ENCODE results near the gene LPXN.

DNA sequence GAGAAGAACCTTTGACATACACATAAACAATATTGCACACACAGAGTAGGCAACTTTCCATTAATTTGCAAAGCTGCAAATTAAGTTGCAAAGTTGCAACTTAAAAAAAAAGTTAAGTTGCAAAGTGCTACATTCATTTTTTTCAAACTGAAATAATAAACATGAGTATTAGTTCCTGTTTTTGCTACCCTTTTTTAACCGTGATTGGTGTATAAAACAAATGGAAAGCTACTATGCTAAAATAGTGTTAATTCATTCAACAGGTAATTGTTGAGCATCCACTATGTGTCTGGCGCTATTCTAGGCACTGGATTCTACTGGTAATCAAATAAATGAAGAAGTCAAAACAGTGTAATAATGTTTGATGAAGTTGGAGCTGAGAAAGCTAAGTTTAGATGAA, 11.3 kb upstream of the LPXN start:
- TF ChIP-seq CTCF (IDR thresholded peaks at IDR 0.05) (no peak), KDM5A (IDR thresholded peaks at IDR 0.05) (no peak), POLR2A (IDR thresholded peaks at IDR 0.05; ENCODE audit: low read length) (no peak), GATA3 (IDR thresholded peaks at IDR 0.05; ENCODE audit: borderline replicate concordance) (no peak), RAD21 (conservative IDR thresholded peaks at IDR 0.05 in 1 of 2, IDR thresholded peaks at IDR 0.05 in 1 of 2) (no peak), TP53 (CRISPR knock-in tag; IDR thresholded peaks at IDR 0.05) (no peak), REST (IDR thresholded peaks at IDR 0.05) (no peak), EP300 (IDR thresholded peaks at IDR 0.05) (no peak), CBX8 (IDR thresholded peaks at IDR 0.05) (no peak), MAX (IDR thresholded peaks at IDR 0.05) (no peak)
- TF ChIP-seq, protein P1, sequence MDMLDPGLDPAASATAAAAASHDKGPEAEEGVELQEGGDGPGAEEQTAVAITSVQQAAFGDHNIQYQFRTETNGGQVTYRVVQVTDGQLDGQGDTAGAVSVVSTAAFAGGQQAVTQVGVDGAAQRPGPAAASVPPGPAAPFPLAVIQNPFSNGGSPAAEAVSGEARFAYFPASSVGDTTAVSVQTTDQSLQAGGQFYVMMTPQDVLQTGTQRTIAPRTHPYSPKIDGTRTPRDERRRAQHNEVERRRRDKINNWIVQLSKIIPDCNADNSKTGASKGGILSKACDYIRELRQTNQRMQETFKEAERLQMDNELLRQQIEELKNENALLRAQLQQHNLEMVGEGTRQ (IDR thresholded peaks at IDR 0.05), result no peak

Data from A549 (cell line).